Astrocyte (in vitro differentiated cells and primary cell): Measurements from ENCODE around the gene EIF1AY.

ENCODE experiments used
- EZH2 ChIP-seq: IDR thresholded peaks from 2 replicates; pipeline ENCODE4 v1.6.1; 2012; ENCODE audit warnings: mild to moderate bottlenecking, low read length, inconsistent platforms; ENCODE audit not compliant: insufficient read depth
- TF ChIP-seq, protein P1 (sequence below): IDR thresholded peaks from 2 replicates; pipeline ENCODE4 v1.5.1; 2011; ENCODE audit warnings: low read depth, mild to moderate bottlenecking, inconsistent platforms, low read length, moderate library complexity; ENCODE audit not compliant: insufficient read depth

DNA sequence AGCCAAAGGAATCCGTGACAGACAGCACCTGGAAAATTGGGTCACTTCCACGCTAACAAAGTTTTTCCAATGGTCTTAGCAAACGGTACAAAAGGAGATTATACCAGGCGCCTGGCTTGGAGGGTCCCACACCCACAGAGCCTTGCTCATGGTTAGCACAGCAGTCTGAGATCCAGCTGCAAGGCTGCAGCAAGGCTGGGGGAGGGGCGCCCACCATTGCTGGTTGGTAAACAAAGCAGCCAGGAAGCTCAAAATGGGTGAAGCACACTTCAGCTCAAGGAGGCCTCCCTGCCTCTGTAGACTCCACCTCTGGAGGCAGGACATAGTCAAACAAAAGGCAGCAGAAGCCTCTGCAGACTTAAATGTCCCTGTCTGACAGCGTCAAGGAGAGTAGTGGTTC is 47.1 kb upstream of the EIF1AY start:
- TF ChIP-seq, protein P1, sequence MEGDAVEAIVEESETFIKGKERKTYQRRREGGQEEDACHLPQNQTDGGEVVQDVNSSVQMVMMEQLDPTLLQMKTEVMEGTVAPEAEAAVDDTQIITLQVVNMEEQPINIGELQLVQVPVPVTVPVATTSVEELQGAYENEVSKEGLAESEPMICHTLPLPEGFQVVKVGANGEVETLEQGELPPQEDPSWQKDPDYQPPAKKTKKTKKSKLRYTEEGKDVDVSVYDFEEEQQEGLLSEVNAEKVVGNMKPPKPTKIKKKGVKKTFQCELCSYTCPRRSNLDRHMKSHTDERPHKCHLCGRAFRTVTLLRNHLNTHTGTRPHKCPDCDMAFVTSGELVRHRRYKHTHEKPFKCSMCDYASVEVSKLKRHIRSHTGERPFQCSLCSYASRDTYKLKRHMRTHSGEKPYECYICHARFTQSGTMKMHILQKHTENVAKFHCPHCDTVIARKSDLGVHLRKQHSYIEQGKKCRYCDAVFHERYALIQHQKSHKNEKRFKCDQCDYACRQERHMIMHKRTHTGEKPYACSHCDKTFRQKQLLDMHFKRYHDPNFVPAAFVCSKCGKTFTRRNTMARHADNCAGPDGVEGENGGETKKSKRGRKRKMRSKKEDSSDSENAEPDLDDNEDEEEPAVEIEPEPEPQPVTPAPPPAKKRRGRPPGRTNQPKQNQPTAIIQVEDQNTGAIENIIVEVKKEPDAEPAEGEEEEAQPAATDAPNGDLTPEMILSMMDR = no peak
- no peak for TF ChIP-seq EZH2
